Loucy (cell line): ENCODE data around the gene PSMA2.

Experiments used
- H2AFZ ChIP-seq: fragments of 200-600 bp; sonication (generic); 2 replicates; pipeline ENCODE4 v1.6.0; 2016; ENCODE audit warnings: antibody characterized with exemption, mild to moderate bottlenecking, low read length, moderate library complexity
- H3F3A ChIP-seq: fragments of 200-600 bp; 2 replicates; pipeline ENCODE4 v1.6.0; 2016; ENCODE audit warnings: antibody characterized with exemption, low read depth, mild to moderate bottlenecking
- H3K27me3 ChIP-seq: fragments of 200-600 bp; sonication (generic); 2 replicates; pipeline ENCODE4 v1.6.1; 2014; ENCODE audit warnings: low read length, mild to moderate bottlenecking; ENCODE audit not compliant: insufficient read depth, poor library complexity, severe bottlenecking
- H3K36me3 ChIP-seq: fragments of 200-600 bp; sonication (generic); 2 replicates; pipeline ENCODE4 v1.6.1; 2016; ENCODE audit warnings: low read length; ENCODE audit not compliant: insufficient read depth
- H3K4me1 ChIP-seq: fragments of 200-600 bp; sonication (generic); 2 replicates; pipeline ENCODE4 v1.5.1; 2014; ENCODE audit warnings: low read length, mild to moderate bottlenecking; ENCODE audit not compliant: insufficient read depth, poor library complexity, severe bottlenecking
- H3K4me2 ChIP-seq: fragments of 200-600 bp; sonication (generic); 2 replicates; pipeline ENCODE4 v1.6.0; 2014; ENCODE audit warnings: antibody characterized with exemption, low read length, low read depth, mild to moderate bottlenecking; ENCODE audit not compliant: poor library complexity, severe bottlenecking
- H3K4me3 ChIP-seq: fragments of 200-600 bp; sonication (generic); 2 replicates; pipeline ENCODE4 v1.5.1; 2014; ENCODE audit warnings: low read length, mild to moderate bottlenecking, mixed read lengths; ENCODE audit not compliant: poor library complexity, severe bottlenecking
- H3K79me2 ChIP-seq: fragments of 200-600 bp; sonication (generic); 2 replicates; pipeline ENCODE4 v1.6.1; 2014; ENCODE audit warnings: low read length; ENCODE audit not compliant: insufficient read depth
- H3K9ac ChIP-seq: fragments of 200-600 bp; sonication (generic); 2 replicates; pipeline ENCODE4 v1.6.0; 2014; ENCODE audit warnings: mild to moderate bottlenecking, low read depth, low read length, moderate library complexity; ENCODE audit not compliant: poor library complexity, severe bottlenecking
- H3K9me2 ChIP-seq: fragments of 200-600 bp; sonication (generic); replicated peaks from 2 replicates; pipeline ENCODE4 v1.6.1; 2016; ENCODE audit warnings: low read depth, low read length, mixed read lengths
- H3K9me3 ChIP-seq: fragments of 200-600 bp; sonication (generic); 2 replicates; pipeline ENCODE4 v1.6.1; 2014; ENCODE audit warnings: mild to moderate bottlenecking, antibody characterized with exemption, low read length, low read depth; ENCODE audit not compliant: insufficient read depth
- H4K20me1 ChIP-seq: fragments of 200-600 bp; sonication (generic); 2 replicates; pipeline ENCODE4 v1.6.0; 2014; ENCODE audit warnings: antibody characterized with exemption, low read length, mild to moderate bottlenecking; ENCODE audit not compliant: insufficient read depth, poor library complexity, severe bottlenecking
- EZH2phosphoT487 ChIP-seq: fragments of 200-600 bp; IDR thresholded peaks from 2 replicates; pipeline ENCODE4 v1.6.1; 2018; ENCODE audit warnings: antibody characterized with exemption, mild to moderate bottlenecking, moderate library complexity, borderline replicate concordance
- TF ChIP-seq, protein P1 (sequence below): fragments of 200-600 bp; sonication (generic); conservative IDR thresholded peaks from 2 replicates; pipeline ENCODE4 v1.5.1; 2014; ENCODE audit warnings: mild to moderate bottlenecking, antibody characterized with exemption, low read length

Gene PSMA2

DNA sequence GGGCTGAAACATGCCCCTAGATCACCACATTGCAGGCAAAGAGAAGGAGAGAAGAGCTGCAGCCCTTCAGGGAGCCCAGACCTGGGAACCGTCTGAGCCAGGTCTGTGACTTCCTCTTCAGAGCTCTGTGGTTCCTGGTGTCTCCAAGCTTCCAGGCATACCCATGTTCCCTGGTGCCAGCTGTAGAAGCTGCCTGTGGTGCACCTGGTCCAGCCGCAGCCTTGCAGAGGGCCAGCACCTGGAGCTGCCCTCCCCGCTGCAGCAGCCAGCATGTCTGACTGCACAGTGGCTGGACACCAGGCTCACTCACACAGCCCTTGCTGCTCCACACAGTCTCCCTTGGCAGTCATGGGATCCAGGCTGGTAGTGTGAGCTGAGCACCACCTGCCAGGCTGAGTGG, 53.7 kb downstream of the PSMA2 start:
- H3K9ac ChIP-seq, result no peak overlapping the region
- H3K9me2 ChIP-seq, result no peaks in the 10 kb centered on the region
- no peaks in the 10 kb centered on the region for H3F3A ChIP-seq
- no peak for TF ChIP-seq EZH2phosphoT487
- TF ChIP-seq, protein P1, sequence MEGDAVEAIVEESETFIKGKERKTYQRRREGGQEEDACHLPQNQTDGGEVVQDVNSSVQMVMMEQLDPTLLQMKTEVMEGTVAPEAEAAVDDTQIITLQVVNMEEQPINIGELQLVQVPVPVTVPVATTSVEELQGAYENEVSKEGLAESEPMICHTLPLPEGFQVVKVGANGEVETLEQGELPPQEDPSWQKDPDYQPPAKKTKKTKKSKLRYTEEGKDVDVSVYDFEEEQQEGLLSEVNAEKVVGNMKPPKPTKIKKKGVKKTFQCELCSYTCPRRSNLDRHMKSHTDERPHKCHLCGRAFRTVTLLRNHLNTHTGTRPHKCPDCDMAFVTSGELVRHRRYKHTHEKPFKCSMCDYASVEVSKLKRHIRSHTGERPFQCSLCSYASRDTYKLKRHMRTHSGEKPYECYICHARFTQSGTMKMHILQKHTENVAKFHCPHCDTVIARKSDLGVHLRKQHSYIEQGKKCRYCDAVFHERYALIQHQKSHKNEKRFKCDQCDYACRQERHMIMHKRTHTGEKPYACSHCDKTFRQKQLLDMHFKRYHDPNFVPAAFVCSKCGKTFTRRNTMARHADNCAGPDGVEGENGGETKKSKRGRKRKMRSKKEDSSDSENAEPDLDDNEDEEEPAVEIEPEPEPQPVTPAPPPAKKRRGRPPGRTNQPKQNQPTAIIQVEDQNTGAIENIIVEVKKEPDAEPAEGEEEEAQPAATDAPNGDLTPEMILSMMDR, result no peak
- peak overlapping the region; percentile 41; the same call in 1 of the 2 replicates for H2AFZ ChIP-seq
- no peaks in the 10 kb centered on the region for H3K4me1 ChIP-seq
- no peak overlapping the region for H3K4me2 ChIP-seq
- H4K20me1 ChIP-seq, result no peaks in the 10 kb centered on the region
- H3K27me3 ChIP-seq, result no peaks in the 10 kb centered on the region
- H3K4me3 ChIP-seq, result no peak overlapping the region
- H3K36me3 ChIP-seq, result no peaks in the 10 kb centered on the region
- no peaks in the 10 kb centered on the region for H3K79me2 ChIP-seq
- no peaks in the 10 kb centered on the region for H3K9me3 ChIP-seq

- Histone ChIP-seq H3K9me3 (no peaks in the 10 kb centered on the region), H3F3A (no peaks in the 10 kb centered on the region), H4K20me1 (no peaks in the 10 kb centered on the region), H3K4me2 (no peak overlapping the region), H3K9ac (no peak overlapping the region), H3K4me3 (no peak overlapping the region), H3K27me3 (no peaks in the 10 kb centered on the region), H3K4me1 (no peaks in the 10 kb centered on the region), H3K79me2 (no peaks in the 10 kb centered on the region), H3K36me3 (no peaks in the 10 kb centered on the region), H3K9me2 (no peaks in the 10 kb centered on the region), H2AFZ (peak overlapping the region; percentile 41; the same call in 1 of the 2 replicates)
- TF ChIP-seq EZH2phosphoT487, result no peak
- TF ChIP-seq, protein P1, result no peak
Observed at GRCh38 chr7:42877862-42878261, 54.1 kb downstream of the PSMA2 start.

DNA sequence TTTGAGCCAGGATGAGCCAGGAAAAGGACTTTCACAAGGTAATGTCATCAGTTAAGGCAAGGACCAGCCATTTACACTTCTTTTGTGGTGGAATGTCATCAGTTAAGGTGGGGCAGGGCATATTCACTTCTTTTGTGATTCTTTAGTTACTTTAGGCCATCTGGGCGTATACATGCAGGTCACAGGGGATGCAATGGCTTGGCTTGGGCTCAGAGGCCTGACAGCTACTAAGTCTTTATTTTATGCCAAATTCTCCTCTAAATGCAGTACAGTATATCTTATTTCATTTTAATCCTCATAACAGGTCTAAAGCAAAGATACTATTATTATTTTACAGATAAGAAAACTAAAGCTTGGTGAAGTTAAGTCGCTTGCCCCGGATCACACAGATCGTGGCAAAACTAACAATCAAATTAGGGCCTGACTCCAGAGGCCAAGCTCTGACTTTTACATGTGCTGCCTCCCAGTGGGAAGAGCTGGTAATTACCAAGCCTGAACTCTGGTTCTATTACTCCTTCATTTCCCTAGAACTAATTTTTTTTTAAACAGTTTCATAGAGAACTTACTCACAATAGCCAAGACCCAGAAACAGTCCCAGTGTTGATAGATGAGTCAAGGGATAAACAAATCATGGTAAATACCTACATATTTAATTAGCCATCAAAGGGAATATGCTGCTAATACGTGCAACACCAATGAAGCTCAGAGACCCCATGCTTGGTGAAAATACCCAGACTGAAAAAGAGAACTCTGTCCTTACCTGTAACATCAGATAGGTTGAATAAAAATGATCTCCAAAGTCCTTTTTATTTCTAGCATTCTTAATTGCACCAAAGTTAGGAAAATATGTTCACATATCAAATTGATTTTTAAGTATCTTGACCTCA, 55.5 kb downstream of the PSMA2 start:
- H3K9ac ChIP-seq, result no peak overlapping the region
- no peaks in the 10 kb centered on the region for H3K9me3 ChIP-seq
- H3K4me2 ChIP-seq, result no peak overlapping the region
- no peaks in the 10 kb centered on the region for H4K20me1 ChIP-seq
- no peaks in the 10 kb centered on the region for H3K4me1 ChIP-seq
- H3K36me3 ChIP-seq, result no peaks in the 10 kb centered on the region
- no peaks in the 10 kb centered on the region for H3F3A ChIP-seq
- TF ChIP-seq, protein P1, result peak; percentile 81
- no peak for TF ChIP-seq EZH2phosphoT487
- H3K9me2 ChIP-seq, result no peaks in the 10 kb centered on the region
- no peaks in the 10 kb centered on the region for H3K27me3 ChIP-seq
- H2AFZ ChIP-seq, result no peak overlapping the region
- no peaks in the 10 kb centered on the region for H3K79me2 ChIP-seq
- H3K4me3 ChIP-seq, result no peak overlapping the region
